Activated CD8-positive, alpha-beta memory T cell treated with anti-CD3 and anti-CD28 coated beads, Interleukin-2, amount 50 U/mL, for 4 hours (primary cell): ENCODE data around the gene CYTH4.

ENCODE experiments used
- DNase-seq: peaks from one replicate; pipeline ENCODE4 v3.0.0-alpha.2; 2020

CYTH4 gene

GRCh38 chr22:37292641-37293040 is 10.3 kb downstream of the CYTH4 start:
- DNase-seq: no peak

- no peak for DNase-seq
Measured at GRCh38 chr22:37293172-37293571, 10.9 kb downstream of the CYTH4 start.

GRCh38 chr22:37294747-37295146 is 12.4 kb downstream of the CYTH4 start:
- no peak for DNase-seq

- DNase-seq: no peak
Measured at GRCh38 chr22:37295213-37295886, 13.0 kb downstream of the CYTH4 start.

- no peak for DNase-seq
Measured at GRCh38 chr22:37295946-37296345, 13.6 kb downstream of the CYTH4 start.

- no peak for DNase-seq
Measured at GRCh38 chr22:37298748-37299495, 16.6 kb downstream of the CYTH4 start.

GRCh38 chr22:37299969-37300509 is 17.7 kb downstream of the CYTH4 start:
- DNase-seq: no peak

GRCh38 chr22:37300551-37301017 is 18.3 kb downstream of the CYTH4 start:
- DNase-seq: peak; percentile 29

GRCh38 chr22:37301144-37301830 is 19.0 kb downstream of the CYTH4 start:
- no peak for DNase-seq

- no peak for DNase-seq
Measured at GRCh38 chr22:37302674-37303555, 20.6 kb downstream of the CYTH4 start.

- DNase-seq: peak; percentile 65
Measured at GRCh38 chr22:37303821-37304274, 21.5 kb downstream of the CYTH4 start.

GRCh38 chr22:37304595-37305343 is 22.5 kb downstream of the CYTH4 start:
- DNase-seq: no peak

GRCh38 chr22:37305887-37306286 is 23.6 kb downstream of the CYTH4 start:
- no peak for DNase-seq

GRCh38 chr22:37306494-37306829 is 24.2 kb downstream of the CYTH4 start:
- DNase-seq: no peak

GRCh38 chr22:37308385-37309200 is 26.3 kb downstream of the CYTH4 start:
- no peak for DNase-seq

GRCh38 chr22:37309211-37310074 is 27.1 kb downstream of the CYTH4 start:
- peak; percentile 32 for DNase-seq

- DNase-seq: no peak
Measured at GRCh38 chr22:37310075-37310606, 27.8 kb downstream of the CYTH4 start.

- DNase-seq: no peak
Measured at GRCh38 chr22:37310815-37311595, 28.7 kb downstream of the CYTH4 start.
